ENCODE data around the gene MYB.

MYB gene

DNA sequence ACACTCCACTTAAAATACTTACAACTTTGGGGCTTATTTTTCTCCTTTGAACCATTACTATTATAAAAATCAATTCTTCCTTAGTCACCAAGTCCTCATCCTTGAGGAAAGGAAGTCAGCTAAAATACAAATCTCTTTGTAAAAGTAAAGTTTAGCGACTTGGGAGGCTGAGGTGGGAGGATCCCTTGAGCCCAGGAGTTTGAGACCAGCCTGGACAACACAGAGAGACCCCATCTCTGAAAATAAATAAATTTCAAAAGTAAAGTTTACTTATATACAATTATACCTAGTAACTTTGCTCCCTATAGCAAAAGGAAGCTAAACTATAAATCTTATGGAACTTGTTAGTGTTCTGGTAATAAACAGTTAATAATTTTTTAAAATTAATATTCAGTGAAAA is 40.4 kb downstream of the MYB start:
- POLR2A ChIA-PET = no interaction called here

DNA sequence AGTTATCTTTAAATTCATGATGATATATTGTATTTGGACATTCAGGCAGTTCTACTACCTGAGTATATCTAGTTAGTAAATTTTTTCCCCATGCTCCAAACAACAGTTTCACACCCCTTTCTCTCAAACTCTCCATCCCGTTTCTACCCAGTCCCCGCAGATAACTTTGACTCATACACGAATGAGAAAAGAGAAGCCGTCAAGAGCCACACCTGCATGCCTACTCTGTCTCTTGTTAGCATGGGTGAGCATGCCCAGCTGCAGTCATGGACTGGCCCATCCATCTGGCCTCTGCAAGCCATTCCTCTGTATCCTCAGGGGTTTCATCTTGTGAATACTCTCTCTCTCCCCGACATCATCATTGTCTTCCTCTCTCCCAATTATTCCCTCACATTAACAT is 41.5 kb downstream of the MYB start:
- no peak for DNase-seq (ENCODE audit: extremely low spot score)
- CTCF ChIA-PET = interaction anchor here (1.7 to 2.2 kb wide), 2 partner anchors 26 to 58 kb away, joined by 4 to 5 read pairs; no protein-coding TSS in a partner anchor
- POLR2A ChIA-PET = no interaction called here
- TF ChIP-seq, protein P1, sequence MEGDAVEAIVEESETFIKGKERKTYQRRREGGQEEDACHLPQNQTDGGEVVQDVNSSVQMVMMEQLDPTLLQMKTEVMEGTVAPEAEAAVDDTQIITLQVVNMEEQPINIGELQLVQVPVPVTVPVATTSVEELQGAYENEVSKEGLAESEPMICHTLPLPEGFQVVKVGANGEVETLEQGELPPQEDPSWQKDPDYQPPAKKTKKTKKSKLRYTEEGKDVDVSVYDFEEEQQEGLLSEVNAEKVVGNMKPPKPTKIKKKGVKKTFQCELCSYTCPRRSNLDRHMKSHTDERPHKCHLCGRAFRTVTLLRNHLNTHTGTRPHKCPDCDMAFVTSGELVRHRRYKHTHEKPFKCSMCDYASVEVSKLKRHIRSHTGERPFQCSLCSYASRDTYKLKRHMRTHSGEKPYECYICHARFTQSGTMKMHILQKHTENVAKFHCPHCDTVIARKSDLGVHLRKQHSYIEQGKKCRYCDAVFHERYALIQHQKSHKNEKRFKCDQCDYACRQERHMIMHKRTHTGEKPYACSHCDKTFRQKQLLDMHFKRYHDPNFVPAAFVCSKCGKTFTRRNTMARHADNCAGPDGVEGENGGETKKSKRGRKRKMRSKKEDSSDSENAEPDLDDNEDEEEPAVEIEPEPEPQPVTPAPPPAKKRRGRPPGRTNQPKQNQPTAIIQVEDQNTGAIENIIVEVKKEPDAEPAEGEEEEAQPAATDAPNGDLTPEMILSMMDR (IDR thresholded peaks at IDR 0.05; ENCODE audit: control extremely low read depth, extremely low read depth, low read depth, missing control alignments) = no peak

More for the DNA sequence above, 40.4 kb downstream of the MYB start:
- CTCF ChIA-PET = interaction anchor here (0.9 to 2.2 kb wide), 4 partner anchors 16 to 56 kb away, joined by 3 to 5 read pairs (median 4); no protein-coding TSS in a partner anchor
- TF ChIP-seq, protein P1 (IDR thresholded peaks at IDR 0.05; ENCODE audit: control extremely low read depth, extremely low read depth, low read depth, missing control alignments) = no peak
- no peak for DNase-seq (ENCODE audit: extremely low spot score)

DNA sequence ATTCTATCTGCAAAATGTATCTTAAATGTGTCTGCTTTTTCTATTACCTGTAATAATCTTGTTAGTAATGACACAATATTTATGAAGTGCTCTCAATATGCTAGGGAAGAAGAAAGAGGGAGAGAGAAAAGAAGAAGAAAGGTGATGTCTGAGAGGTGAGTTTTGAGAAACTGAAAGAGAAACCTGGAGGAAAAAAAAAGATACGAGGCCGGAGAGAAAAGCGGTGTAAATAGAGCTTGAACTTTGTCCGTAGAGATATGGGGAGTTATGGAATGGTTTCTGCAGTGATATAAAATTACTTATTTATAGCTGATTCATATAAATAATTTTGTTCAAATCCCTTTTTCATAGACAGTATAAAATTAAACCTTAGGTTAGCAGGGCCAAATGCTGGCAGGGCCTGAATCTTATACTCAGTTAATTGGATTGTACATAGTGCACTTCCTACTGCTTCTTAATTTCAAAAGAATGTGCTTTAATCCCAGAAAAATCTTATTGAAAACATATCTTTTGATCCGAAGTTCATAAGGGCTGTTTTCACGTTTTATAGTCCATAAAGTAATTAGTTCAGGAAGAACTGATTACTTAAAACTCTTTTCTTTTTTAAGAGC is 43.0 kb downstream of the MYB start:
- CTCF ChIA-PET = interaction anchor here (1.1 to 1.4 kb wide), 2 partner anchors 10 to 62 kb away, joined by 3 to 4 read pairs; no protein-coding TSS in a partner anchor
- TF ChIP-seq, protein P1 (IDR thresholded peaks at IDR 0.05; ENCODE audit: control extremely low read depth, extremely low read depth, low read depth, missing control alignments) = no peak
- POLR2A ChIA-PET = no interaction called here

DNA sequence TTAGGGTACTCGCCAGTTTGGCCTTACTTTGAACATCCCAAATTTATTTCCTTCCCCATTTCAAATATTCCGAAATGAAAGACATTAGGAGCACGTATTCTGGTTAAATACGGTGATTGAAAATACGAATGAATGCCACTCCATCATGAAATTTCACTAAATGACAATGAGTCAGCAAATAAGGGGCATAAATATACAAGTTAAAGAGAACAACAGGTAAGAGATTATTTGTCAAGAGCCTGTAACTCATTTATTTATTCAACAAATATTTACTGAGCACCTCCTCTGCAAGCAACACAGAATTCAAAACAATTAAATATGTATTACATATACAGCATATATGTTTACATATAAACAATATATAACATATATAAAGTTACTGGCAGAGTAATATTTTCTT is 44.8 kb downstream of the MYB start:
- CTCF ChIA-PET = no interaction called here
- DNase-seq (ENCODE audit: extremely low spot score) = no peak
- TF ChIP-seq, protein P1 (IDR thresholded peaks at IDR 0.05; ENCODE audit: control extremely low read depth, extremely low read depth, low read depth, missing control alignments) = no peak
- POLR2A ChIA-PET = no interaction called here

More for the DNA sequence above, 43.0 kb downstream of the MYB start:
- no peak for DNase-seq (ENCODE audit: extremely low spot score)

DNA sequence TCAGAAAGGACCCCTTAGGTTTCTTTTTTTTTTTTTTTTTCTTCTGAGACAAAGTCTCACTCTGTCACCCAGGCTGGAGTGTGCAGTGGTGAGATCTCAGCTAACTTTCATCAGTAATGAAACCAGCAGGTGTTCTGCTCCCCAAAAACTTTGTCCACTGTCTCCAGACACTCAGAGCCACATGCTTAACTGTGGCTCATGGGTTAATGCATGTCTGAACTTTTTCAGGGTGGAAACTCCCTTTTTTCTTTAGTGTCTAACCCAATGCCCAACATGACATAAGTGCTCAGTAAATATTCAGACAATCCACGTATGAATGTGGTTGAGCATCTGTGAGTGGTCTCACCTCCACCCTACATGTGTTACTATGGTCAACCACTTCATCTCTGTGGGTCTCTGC is 45.4 kb downstream of the MYB start:
- ChIA-PET CTCF (no interaction called here), POLR2A (no interaction called here)

DNA sequence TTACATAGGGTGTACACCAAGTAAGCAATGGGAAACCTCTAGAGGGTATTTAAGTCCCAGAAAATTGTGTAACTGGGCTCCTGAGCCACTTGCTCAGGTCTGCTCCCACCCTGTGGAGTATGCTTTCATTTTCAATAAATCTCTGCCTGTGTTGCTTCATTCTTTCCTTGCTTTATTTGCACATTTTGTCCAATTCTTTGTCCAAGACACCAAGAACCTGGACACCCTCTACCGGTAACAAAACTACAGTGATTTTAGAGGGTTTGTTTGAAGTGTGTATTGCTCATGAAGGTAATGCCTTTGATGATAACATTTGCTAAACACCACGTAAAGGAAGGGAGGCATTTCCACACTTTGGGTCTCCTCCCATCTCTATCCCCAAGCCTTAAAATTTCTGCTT is 46.2 kb downstream of the MYB start:
- CTCF ChIA-PET = interaction anchor here (1.5 kb wide), 1 partner anchor 83 kb away, joined by 3 read pairs; no protein-coding TSS in a partner anchor
- TF ChIP-seq, protein P1 (IDR thresholded peaks at IDR 0.05; ENCODE audit: control extremely low read depth, extremely low read depth, low read depth, missing control alignments) = no peak
- no peak for DNase-seq (ENCODE audit: extremely low spot score)
- POLR2A ChIA-PET = no interaction called here

More for the DNA sequence above, 45.4 kb downstream of the MYB start:
- TF ChIP-seq, protein P1 (IDR thresholded peaks at IDR 0.05; ENCODE audit: control extremely low read depth, extremely low read depth, low read depth, missing control alignments) = no peak
- peak; percentile 47 for DNase-seq (ENCODE audit: extremely low spot score)

All from GM10248 (cell line).